ENCODE data around the gene SYNE2.

The SYNE2 gene

DNA sequence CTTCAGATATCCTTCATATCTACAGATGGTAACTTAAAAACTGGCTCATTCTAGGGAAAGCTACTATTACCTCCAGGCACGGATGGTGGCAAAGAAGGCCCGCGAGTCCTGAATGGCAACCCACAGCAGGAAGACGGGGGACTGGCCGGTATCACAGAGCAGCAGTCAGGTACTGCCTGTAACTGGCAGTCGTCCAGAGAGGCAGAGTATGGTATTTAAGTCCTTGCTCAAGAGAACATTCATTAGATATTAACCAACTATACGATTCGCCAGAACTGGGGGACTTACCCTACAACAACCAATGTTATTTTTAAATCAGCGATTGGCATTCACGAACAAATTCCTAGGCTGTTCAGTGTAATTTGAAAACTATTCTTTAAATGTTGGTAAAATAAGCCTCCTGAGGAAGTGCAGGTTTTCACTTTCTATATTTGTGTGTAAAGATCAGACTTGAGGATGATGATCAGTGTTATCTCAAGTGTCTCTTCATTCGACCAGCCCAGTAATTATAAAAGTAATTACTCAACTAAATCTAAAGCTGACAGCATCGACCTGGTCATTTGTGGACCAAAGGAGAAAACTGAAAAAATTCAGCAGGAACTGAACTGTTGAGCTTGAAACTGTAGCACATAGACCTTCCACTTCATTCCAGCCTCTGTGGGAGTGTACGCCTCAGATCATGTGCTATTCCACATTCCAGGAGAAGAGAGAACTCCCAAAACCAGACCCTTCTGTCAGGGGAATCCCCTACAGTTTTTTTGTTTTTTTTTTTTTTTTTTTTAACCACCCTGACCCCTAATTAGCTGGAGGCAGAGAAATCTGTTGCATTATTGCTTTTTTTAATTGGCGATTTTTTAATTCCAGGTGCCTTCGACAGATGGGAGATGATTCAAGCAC, 365.8 kb downstream of the SYNE2 start:
- peak in 2 of 42 donors; percentile 9 to 18 for DNase-seq

GRCh38 chr14:64220056-64220455, 367.3 kb downstream of the SYNE2 start:
- intact Hi-C loops (cut with DNase I) = no loop called here
- DNase-seq = peak in 2 of 42 donors; percentile 8 to 16

More for the DNA sequence above, 365.8 kb downstream of the SYNE2 start:
- intact Hi-C loops (cut with DNase I) = no loop called here

DNA sequence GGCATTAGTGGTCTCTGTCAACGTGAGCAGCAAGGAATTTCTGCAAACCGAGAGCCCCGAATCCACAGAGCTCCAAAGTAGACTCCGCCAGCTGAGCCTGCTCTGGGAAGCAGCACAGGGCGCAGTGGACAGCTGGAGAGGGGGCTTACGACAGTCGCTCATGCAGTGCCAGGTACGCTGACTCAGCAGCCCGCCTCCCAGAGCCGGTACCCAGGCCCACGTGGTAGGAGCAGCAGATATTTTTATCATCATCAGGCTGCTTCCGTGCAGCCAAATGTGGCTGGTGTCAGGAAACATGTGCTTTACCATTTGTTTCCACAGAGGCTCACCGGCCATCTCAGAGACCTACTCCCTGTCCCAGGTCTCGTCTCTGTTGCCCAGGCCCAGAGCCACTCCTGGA, 367.7 kb downstream of the SYNE2 start:
- DNase-seq = peak; percentile 39 to 87 (median 65)
- intact Hi-C loops (cut with DNase I) = no loop called here

GRCh38 chr14:64221391-64222003, 368.7 kb downstream of the SYNE2 start:
- DNase-seq = peak in 1 of 42 donors; percentile 20
- intact Hi-C loops (cut with DNase I) = no loop called here

DNA sequence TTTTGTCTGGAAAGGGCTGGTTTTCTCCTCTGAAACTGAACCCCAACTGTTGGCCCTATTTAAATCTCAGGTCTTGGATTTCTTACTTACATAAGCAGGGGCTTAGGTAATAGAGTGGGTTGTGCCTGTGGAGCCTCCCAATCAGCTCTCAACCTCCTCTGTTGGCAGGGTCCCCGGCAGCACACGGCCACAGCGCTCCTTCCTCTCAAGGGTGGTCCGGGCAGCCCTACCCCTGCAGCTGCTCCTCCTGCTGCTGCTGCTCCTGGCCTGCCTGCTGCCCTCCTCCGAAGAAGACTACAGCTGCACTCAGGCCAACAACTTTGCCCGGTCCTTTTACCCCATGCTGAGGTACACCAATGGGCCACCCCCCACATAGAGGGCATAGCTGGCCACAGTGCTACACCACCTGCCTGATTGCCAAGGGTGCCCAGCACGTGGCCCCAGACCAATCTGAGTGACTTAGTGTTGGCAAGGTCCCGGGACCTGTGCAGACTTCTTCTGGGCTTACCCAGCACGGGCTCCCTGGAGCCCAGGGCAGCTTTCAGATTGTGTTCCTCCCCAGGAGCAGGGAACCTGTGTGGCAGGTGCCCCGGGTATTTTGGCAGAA, 372.4 kb downstream of the SYNE2 start:
- DNase-seq = no peak
- intact Hi-C loops (cut with DNase I) = no loop called here

DNA sequence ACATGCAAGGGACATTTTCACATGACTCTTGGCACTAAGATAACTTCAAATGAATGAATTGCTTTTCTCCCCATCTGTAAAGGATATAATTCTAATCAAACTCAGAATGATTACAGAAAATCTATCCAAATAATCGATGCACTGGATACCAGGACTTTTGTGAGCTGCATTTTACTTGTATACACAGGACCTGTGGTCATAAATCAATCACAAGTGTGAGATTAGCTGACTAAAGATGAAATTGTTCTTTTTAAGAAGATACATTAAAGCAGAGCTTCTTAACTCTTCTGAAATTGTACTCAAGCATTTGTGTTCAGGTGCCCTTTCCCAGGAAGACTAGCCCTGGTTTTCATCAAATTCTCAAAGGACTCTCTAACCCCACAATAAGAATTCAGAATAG, 375.1 kb downstream of the SYNE2 start:
- DNase-seq = no peak
- intact Hi-C loops (cut with DNase I) = no loop called here

DNA sequence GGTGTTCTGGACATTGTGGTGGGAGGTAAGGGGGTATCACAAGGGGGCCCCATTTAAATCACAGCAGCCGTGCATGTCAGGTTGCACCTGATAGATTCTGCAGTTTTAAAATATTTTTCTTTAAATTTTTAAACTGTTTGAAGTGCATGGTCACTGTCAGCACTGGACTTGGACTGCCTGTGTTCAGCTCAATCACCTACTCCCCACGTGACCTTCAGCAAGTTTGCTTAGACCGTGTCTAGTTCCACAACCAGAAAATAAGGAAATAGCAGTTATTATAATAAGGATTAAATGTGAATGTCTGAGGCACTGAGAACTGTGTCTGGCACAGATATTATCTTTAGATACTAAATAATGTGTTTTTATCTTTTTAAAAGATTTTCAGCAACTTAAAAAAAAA, 376.7 kb downstream of the SYNE2 start:
- intact Hi-C loops (cut with DNase I) = no loop called here
- no peak for DNase-seq

- intact Hi-C loops (cut with DNase I) = no loop called here
- DNase-seq = no peak
These were observed 379.5 kb downstream of the SYNE2 start for GRCh38 chr14:64232095-64232838.

GRCh38 chr14:64232944-64233343, 380.1 kb downstream of the SYNE2 start:
- DNase-seq = no peak

GRCh38 chr14:64233531-64234190, 380.9 kb downstream of the SYNE2 start:
- intact Hi-C loops (cut with DNase I) = no loop called here
- no peak for DNase-seq

More at GRCh38 chr14:64232944-64233343, 380.1 kb downstream of the SYNE2 start:
- intact Hi-C loops (cut with DNase I) = no loop called here

- DNase-seq = no peak
- intact Hi-C loops (cut with DNase I) = no loop called here
These were observed 382.3 kb downstream of the SYNE2 start for GRCh38 chr14:64234877-64235651.

DNA sequence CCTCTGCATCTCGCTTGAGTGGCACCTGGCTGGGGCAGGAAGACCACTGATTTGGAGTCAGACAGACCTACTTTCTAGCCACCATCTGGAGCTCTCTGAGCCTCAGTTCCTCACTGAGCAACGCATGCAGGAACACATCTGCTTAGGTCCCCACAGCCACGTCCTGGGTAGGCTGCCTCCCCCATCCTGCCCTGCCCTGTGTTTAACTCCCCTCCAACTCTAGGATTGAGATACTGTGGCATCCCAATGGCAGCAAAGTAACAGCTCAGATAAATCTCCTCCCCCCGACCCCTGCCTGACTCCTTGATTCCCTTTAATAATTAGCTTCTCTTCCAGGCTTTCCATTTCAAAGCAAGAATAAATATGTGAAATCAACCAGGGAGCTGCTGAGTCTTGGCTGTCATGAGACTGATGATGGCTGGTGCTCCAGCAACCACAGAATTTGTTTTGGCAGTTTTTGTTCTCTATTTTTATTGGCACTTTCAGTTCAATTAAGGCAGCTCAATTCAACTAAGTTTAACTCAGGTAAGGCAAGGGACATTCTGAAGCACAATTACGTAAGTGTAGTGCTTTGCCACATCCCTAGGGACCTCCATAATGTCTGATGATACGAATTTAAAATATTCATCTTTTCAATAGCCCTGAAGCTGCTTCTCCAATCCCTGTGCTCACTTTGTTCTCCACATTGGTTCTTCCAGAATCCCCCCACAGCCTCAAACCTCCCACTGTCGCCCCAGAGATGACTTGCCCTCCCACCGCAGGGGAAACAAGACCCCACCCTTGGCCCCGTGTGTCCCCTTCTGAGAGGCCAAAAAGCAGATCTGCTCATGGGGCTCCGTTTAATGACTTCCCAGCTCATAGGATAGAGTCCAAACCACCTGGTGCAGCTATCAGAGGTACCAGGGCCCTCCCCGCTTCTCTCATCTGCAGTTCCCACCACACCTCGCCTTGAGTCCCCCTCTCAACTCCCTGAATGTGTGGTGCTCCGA, 383.1 kb downstream of the SYNE2 start:
- intact Hi-C loops (cut with DNase I) = no loop called here
- DNase-seq = no peak

GRCh38 chr14:64238049-64238448, 385.2 kb downstream of the SYNE2 start:
- no peak for DNase-seq
- intact Hi-C loops (cut with DNase I) = no loop called here

DNA sequence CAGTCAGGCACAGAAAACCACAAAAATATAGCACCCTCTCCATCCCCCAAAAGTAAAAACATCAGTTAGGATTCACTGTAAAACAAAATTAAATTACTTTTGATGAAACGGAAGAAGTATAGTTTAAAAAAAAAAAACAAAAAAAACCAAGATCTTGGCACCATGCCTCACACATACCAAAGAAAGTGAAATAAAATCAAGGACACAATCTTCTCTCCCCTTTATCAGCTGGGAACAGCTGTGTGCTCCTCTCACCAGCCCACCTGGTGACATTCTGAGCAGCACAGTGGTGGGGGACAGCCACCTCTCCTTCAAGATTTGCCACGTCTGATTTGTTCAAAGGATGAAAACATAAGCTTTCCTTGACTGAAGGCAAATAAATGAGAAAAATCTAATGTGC, 385.8 kb downstream of the SYNE2 start:
- DNase-seq = no peak
- intact Hi-C loops (cut with DNase I) = no loop called here

GRCh38 chr14:64244279-64244678, 391.5 kb downstream of the SYNE2 start:
- peak in 6 of 42 donors; percentile 11 to 47 (median 18) for DNase-seq
- intact Hi-C loops (cut with DNase I) = no loop called here

- intact Hi-C loops (cut with DNase I) = no loop called here
- peak in 1 of 42 donors; percentile 2 for DNase-seq
These were observed 392.7 kb downstream of the SYNE2 start for GRCh38 chr14:64245491-64245890.

DNA sequence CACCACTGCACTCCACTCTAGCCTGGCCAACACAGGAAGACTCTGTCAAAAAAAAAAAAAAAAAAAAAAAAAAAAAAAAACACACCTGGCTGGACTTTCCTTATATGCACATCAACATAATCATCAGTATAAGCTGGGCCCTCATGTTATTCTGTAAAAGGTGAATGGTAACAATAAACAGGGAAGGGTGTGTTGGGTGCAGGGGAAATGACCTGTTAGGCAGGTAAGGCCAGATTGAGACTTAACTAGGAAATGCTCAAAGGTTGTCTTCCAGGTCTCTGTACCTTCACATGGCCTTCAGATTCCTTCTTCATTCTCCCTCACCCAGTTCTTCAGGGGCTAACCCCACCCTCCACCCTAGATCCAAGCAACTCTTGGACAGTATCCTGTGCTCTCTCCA, 393.9 kb downstream of the SYNE2 start:
- intact Hi-C loops (cut with DNase I) = no loop called here
- no peak for DNase-seq
